HG03066 (cell line): Measurements from ENCODE around the gene GMEB2.
"Not testable (repeated sequence)": the region's sequence is repeated elsewhere in the genome, so short reads cannot be mapped to it uniquely, and the experiment has no call there.

Experiments
- ATAC-seq: cut with Tn5 transposase; IDR thresholded peaks from one replicate; pipeline ENCODE4 v1.9.1; 2021; ENCODE audit warnings: low read depth; ENCODE audit not compliant: unreplicated experiment

Gene GMEB2

DNA sequence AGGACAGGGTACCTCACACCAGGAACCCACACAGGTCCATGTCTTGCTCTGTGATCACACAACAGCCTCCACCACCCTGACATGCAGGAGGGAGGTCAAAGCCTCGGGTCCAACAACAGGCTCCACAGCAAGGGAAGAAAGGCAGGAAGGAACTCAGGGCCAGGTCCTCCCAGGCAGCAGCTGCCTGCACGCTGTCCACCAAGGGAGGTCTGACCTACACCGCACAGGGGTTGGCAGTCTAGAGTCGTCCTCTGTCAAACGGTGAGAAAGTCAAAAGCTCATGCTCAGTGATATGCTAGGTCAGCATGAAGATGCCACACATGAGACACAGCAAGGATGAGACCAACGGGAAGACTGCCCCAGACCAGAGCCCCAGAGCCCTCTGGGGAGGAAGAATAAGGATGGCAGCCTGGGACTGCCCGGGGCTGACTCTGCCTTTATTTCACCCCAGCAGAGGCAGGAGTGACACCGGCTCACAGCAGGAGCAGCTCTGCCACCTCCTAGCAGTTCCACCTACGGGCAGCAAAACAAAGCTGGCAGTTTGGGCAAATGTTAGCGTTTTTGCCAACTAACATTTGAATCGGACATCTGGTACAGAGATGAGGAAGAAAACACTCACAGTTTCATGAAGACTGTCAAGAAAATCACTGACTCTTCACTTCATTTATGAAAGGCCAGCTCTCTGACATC lies 8.5 kb downstream of the GMEB2 start:
- no peak for ATAC-seq

DNA sequence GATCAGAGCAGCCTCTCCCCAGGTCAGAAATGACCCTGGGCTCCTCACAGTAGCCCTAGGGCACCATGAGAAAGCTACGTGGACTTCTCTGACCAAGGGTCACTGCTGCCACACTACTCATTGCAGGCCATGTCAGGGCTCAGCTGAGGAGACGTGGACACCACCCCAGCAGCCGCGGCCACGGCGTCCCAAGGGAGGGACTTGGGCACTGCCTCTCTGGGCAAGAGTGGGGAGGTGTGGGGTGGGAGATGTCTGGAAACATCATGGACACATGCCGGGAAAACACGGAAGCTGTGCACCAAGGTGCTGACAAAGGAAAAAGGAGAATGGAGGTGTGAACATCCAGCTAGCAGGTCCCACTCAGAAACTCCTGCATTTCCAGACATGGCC lies 9.0 kb downstream of the GMEB2 start:
- ATAC-seq = no peak

DNA sequence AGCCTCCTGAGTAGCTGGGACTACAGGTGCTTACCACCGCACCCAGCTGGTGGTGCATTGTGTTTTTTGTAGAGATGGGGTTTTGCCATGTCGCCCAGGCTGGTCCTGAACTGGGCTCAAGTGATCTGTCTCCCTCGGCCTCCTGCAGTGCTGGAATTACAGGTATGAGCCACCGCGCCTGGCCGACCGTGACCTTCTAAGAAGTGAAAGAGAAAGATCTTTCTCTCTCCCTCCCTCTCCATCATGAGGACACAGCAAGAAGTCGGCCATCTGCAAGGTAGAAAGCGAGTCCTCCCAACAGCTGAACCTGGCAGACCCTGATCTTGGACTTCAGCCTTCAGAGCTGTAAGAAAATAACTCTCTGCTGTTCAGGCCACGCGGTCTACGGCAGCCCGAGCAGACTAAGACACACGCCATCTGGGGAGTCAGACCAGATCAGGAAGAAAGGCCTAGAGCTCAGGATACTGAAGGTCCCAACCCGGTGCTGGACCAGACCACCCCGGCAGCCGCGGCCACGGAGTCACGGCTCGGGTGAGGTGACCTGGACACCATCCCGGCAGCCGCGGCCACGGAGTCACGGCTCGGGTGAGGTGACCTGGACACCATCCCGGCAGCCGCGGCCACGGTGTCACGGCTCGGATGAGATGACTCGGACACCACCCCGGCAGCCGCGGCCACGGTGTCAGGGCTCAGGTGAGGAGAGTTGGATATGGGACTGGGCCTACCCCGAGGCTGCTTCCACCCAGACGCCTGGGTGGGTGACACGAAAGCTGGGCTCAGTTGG lies 9.6 kb downstream of the GMEB2 start:
- ATAC-seq = no peak

DNA sequence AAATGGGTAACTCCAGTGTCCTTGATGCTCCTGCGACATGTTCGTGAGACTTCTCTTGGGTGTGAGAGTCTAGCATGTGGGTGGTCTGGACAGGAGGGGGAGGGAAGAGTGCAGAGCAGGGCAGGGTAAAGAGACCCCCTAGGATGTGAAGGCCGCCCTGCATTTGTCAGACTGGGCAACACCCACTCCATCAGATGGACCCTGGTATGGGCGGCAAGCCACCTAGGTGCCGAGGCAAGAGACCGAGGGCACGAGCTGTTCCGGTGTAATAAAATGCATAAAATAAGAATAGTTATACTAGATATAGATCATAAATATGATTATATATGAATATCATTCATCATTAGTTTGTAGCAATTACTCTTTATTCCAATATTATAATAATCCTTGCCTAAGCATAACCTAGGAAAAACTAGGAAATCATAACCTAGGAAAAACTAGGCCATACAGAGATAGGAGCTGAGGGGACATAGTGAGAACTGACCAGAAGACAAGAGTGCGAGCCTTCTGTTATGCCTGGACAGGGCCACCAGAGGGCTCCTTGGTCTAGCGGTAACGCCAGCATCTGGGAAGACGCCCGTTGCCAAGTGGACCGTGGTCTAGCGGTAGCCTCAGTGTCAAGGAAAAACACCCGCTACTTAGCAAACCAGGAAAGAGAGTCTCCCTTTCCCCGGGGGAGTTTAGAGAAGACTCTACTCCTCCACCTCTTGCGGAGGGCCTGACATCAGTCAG lies 12.9 kb downstream of the GMEB2 start:
- not testable (repeated sequence) for ATAC-seq

DNA sequence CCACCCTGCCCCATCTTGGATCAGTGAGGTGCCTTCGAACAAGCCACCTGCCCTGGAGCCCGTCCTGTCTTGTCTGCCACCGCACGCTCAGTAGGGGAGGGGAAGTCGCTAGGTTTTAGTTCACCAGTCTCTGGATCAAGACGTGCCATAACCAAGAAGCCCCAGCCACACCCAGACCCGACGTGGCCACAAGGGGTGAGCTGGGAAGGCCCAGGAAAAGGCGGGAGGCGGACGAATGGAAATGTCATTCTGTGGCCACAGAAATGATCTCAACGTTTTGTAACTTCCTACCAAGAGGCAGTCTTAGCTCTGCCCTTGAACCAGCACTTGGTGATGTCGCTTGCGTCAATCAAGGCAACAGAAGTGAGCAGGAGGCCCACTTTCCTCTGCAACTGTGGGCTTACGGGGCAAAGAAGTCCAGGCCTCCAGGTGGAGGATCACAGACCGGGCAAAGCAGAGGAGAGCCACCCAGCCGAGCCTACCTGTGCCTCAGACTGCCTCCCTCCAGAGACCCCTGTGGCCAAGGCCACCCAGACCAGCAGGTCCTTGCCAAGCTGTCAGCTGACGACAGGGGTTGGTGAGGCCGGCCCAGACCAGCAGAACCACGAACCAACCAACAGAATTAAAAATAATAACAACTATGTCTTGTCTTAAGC lies 14.5 kb downstream of the GMEB2 start:
- no peak for ATAC-seq

DNA sequence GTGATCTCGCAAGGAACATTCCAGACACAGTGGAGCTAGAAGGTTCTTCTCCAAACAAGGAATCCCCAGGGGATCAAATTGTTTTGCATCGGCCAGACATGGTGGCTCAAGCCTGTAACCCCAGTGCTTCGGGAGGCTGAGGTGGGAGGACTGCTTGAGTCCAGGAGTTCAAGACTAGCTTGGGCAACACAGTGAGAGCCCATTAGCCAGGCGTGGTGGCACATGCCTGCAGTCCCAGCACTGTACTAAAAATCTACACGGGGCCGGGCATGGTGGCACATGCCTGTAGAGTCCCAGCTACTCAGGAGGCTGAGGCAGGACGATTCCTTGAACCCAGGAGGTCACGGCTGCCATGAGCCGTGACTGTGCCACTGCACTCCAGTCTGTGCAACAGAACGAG lies 15.3 kb downstream of the GMEB2 start:
- no peak for ATAC-seq

DNA sequence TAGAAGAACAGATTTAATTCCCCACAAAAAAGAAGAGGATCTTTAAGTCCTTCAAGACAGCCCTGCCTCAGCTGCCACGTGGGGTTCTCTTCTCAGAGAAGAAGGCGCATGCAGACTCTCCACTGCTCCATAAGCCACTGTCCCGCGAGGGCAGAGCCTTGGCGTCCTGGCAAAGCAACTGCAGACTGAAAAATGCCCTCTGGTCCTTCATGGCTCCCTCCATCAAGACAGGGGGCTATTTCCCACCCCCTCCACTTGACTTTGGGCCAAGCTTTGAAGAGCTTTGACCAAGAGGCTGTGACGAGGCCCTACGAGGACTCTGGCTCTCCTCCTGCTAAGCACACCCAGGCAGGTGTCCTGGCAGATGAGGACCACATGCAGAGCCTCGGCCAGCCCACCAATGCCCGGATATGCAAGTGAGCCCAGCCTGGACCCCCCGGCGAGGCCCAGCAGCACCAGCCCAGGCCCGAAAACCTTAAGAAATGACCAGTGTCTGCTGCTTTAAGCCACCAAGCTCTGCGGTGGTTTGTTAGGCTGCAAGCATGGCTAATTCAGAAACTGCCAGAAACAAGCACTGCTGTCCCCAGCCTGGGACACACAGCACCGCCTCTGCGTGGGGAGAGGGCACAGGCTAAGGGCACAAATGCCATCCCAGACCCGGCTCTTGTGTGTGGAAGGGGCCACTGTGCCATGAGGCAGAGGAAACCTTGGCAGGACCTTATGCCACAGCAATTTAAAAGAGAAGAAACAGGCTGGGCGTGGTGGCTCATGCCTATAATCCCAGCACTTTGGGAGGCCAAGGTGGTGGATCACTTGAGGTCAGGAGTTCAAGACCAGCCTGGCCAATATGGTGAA lies 16.1 kb downstream of the GMEB2 start:
- ATAC-seq = no peak

DNA sequence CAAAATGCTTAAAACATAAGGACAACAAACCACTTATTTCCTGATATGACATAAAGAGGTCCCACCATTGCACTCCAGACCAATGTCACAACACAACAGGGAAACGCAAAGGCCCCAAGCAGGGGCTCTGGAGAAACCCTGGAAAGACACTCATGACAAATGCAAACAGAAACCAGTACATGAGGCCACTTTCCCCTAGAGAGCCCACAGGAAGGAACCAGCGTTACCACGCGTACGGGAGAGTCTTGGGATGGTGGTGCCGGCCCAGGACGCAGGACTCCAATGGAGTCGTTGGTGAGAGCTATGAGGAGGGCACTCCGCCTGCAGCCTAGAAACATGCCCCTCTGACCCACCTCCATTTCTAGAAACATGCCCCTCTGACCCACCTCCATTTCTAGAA lies 20.2 kb downstream of the GMEB2 start:
- no peak for ATAC-seq

DNA sequence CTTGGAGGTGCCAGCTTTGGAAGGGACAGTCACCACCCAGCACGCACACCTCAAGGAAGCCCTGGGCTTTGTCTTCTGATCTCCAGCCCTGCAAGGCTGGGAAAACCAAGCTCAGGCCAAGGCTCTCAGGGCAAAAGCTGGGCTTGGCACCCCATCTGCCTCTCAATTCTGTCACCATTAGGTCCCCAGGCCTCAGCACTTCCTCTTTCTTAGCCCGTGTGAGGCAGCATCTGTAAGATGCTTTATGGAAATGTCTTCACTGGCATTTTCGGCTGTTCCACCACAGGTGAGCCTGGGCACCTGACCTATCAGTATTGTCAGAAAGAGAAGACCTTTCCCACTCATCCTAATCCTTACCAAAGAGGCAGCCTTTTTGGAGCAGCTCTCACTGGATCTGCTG lies 24.6 kb downstream of the GMEB2 start:
- ATAC-seq = no peak

DNA sequence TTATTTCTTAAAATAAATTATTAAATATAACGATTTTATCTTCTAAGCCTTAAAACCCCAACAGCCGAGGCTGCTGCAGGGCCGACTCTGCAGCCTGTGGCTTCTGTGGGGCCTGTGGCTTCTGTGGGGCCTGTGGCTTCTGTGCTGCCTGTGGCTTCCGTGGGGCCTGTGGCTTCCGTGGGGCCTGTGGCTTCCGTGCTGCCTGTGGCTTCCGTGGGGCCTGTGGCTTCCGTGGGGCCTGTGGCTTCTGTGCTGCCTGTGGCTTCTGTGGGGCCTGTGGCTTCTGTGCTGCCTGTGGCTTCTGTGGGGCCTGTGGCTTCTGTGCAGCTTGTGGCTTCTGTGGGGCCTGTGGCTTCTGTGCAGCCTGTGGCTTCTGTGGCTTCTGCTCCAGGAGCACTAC lies 25.2 kb downstream of the GMEB2 start:
- ATAC-seq = not testable (repeated sequence)

DNA sequence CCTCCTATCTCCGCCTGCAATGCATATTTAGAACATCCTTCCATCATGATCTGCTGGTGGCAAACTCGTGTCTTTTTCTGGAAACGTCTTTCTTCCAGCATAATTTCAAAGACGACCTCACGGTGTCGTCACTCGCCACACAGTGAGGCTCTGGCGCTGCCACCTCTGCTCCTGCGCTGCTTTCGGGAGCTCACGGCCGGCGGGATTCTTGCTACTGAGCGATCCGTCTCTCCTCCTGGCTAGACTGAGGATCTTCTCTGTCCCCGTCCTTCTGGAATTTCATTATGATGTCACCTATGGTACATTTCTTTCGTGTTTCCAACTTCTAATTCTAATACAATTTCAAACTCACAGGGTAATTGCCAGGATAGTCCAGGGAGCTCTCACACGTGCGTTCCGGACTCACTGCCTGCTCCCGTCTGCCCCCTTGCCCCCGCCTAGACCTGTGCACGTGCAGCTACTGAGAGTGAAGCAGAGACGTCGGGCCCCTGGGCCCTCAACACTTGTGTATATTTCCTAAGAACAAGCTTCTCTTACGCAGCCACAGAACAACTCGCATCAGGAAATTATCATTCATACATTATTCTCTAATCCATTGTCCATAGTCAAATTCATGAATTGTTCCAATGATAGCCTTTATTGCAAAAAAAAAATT lies 27.4 kb downstream of the GMEB2 start:
- ATAC-seq = no peak

DNA sequence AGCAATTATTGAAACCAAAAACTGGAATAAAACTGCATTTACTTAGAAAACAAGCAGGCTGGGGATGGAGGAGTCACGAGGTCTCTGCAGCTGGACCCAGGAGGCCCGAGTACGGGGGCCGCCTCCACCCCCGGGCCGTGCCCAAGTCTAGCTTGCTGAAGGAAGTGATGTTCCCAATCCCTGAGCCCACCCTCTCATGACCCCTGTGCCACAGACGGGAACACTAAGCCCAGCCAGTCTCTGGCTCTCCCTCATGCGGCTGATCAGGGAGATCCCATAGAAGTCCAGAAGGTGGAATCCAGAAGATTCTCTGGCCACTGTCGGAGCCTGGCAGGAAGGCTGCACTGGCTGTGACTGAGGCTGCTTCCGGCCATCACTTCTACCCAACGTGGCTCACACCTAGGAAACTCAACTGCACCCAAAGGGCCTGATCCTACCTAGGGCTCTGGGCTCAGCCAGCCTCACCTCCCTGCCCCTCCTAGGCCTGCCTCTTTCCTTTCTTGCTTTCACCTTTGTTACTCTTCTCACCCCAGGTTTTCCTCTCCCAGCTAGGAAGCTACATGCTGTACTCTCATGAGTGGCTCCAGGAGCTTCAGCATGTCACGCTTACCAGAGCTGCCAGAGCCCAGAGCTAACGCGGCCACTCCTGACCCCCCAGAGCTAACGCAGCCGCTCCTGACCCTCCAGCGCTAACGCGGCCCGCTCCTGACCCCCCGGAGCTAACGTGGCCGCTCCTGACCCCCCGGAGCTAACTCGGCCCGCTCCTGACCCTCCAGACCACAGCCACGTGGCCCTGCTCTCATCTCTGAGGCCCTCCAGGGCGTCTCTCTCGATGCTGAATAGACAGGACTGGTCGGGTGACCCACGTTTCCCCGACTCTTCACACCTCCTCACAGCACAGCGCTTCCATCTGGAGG lies 28.2 kb downstream of the GMEB2 start:
- ATAC-seq = no peak

DNA sequence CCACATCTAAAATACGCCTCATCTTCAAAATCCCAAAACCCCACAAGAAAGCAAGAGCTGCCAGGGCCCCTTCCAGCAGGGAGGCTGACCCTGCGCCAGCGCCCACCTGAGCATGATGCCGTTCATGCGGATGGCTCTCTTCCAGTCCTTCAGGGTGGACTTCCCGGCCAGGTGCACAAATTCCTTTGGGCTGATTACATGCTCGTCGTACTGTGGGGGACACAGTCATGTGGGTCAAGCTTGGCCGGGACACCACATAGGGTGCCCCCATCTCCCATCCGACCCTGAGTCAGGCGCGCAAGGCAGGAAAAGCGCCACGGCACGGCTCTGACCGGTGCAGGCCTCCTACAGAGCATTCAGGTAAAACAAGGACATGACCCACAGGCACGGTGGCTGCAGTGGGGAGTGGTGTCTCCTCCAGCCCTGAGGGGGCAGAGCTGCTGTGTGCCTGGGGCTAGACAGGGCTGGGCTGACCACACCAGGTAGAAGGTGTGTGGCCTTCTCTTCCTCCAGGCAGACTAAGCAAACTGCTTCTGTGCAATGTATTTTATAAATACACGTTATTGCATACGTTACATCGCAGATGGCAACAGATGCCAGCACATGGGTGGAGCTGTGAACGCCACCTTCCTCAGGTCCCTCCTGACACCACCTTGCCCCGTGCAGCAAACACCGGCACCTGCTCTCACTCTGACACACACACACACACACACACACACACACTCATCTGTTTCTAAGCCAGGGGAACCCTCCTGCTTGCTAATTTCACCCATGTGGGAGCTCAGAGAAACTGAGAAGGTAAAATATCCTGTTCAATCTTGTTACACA lies 29.0 kb downstream of the GMEB2 start:
- ATAC-seq = no peak

DNA sequence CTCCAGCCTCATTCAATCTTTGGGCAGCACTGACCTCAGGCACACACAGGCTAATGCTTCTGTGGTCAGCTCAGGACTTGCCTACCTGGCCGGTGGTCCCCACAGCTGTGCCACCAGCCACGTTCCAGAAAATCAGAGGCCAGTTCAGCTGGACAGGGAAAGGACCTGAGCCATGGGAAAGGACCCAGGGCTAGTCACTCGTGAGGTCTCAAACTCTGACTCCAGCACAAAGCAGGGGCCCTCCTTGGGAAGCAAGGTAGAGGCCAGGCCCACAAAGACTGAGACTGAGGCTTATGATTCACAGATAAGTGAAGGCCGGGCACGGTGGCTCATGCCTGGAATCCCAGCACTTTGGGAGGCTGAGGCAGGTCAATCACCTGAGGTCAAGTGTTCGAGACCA lies 30.5 kb downstream of the GMEB2 start:
- ATAC-seq = no peak

DNA sequence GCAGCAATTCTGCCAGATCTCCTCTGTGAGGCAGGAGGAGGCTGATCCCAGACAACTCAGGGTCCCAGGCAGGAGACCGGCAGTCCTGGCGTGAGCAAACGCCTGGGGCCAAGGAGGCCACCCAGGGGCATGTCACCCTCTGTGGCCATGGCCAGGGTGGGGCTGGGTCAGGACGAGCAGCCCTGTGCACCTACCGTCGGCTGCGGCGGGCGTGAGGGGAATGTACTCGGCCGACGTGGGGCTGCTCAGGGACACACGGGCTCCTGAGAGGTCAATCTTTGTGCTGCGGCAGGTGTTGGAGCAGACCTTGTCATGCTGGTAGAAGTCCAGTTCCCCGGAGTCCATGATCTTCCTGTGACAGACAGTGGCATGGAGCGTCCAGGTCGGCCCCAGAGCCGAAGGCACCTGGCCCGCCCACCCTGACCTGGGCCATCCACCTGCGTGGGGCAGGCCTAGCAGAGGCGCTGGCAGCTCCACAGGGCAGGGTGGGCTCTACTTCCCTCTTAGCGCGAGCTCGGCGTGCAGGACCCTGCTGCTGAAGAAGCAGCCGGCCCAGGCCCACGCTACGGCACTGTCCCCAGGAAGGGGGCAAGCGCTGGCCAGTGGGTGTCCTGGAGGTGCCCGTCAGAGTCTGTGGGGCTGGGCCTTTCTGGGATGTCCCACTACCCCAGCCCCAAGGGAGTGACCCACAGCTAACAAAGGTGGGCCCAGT lies 31.3 kb downstream of the GMEB2 start:
- no peak for ATAC-seq

DNA sequence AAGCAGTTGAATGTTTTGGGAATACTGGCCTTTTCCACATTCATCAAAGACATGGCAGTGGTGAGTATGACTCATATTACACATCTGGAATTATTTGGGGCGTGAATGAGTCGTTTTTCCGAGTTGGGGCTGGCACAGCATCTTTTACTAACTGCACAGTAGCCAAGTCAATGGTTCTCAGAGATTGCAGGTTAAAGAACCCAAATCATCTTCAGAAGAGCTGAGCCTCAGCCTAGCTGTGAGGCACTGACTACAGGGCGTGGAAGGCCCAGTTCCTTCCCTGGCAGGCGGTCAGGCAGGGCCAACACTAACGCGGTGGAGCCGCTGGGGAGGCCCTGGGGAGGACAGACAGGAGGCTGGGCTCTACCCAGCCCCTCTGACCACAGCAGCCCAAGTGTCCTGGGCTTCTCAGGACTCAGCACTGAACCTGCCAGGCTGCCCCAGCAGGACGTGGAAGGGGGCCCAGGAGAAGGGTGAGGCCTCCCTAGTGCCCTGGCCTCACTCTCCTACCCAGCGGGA lies 32.8 kb downstream of the GMEB2 start:
- ATAC-seq = no peak

DNA sequence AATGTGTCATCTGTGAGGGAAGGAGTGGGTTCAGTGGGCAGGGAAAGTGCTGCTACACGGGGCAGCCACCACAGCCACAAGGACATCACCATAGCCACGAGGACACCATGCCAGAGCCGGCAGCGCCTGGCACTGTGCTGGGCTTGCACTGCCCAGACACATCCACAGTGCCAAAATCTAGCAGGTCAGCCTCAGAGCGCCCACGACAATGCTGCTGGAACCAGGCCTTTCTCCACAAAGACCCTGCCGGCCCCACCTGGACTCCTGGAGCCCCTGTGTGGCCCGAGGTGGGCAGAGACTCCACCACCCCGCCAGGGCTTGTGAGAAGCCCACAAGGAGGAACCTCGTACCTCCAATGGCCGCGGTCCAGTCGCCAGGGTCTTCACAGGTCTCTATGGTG lies 34.2 kb downstream of the GMEB2 start:
- ATAC-seq = no peak
